Gastroesophageal sphincter (tissue), 3 donors: ENCODE measurements around the gene ZNF516.

Experiments used
- CTCF ChIP-seq, 4 experiments: fragments of 200-600 bp in 2 of 4; fragments of 450-650 bp in 2 of 4; sonication (generic) in 1 of 4; IDR thresholded peaks; one replicate each; pipeline ENCODE4 v1.5.1; 2017 to 2019; ENCODE audit warnings: antibody characterized with exemption in 4 of 4, mild to moderate bottlenecking in 2 of 4, moderate library complexity in 2 of 4
- EP300 ChIP-seq: sonication (generic); formaldehyde crosslinking; IDR thresholded peaks from one replicate; pipeline ENCODE4 v1.6.1; 2017; ENCODE audit warnings: antibody characterized with exemption, mild to moderate bottlenecking
- POLR2A ChIP-seq, 2 donors: fragments of 450-650 bp; IDR thresholded peaks; one replicate each; pipeline ENCODE4 v1.6.1; 2017; ENCODE audit warnings: antibody characterized with exemption in 2 of 2, mild to moderate bottlenecking in 2 of 2, moderate library complexity in 1 of 2
- POLR2AphosphoS5 ChIP-seq: sonication (generic); formaldehyde crosslinking; IDR thresholded peaks from one replicate; pipeline ENCODE4 v1.6.1; 2017; ENCODE audit warnings: antibody characterized with exemption

GRCh38 chr18:76388261-76388660 is 106.8 kb downstream of the ZNF516 start:
- TF ChIP-seq CTCF (IDR thresholded peaks at IDR 0.05) (no peak), POLR2AphosphoS5 (no peak), EP300 (no peak), POLR2A (IDR thresholded peaks at IDR 0.05) (no peak)
